Measurements from ENCODE around the gene SULT2B1.
"Not testable (repeated sequence)": the region's sequence is repeated elsewhere in the genome, so short reads cannot be mapped to it uniquely, and the experiment has no call there.

The SULT2B1 gene

GRCh38 chr19:48624067-48624594, 72.2 kb downstream of the SULT2B1 start:
- ATAC-seq, result peak; percentile 73 to 79

GRCh38 chr19:48624791-48625723, 73.1 kb downstream of the SULT2B1 start:
- no peak for ATAC-seq

DNA sequence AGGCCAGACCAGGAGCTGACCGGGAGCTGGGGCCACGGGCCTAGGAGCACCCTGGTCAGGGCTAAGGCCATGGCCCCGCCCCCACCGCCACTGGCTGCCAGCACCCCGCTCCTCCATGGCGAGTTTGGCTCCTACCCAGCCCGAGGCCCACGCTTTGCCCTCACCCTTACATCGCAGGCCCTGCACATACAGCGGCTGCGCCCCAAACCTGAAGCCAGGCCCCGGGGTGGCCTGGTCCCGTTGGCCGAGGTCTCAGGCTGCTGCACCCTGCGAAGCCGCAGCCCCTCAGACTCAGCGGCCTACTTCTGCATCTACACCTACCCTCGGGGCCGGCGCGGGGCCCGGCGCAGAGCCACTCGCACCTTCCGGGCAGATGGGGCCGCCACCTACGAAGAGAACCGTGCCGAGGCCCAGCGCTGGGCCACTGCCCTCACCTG, 73.9 kb downstream of the SULT2B1 start:
- ATAC-seq, result no peak

DNA sequence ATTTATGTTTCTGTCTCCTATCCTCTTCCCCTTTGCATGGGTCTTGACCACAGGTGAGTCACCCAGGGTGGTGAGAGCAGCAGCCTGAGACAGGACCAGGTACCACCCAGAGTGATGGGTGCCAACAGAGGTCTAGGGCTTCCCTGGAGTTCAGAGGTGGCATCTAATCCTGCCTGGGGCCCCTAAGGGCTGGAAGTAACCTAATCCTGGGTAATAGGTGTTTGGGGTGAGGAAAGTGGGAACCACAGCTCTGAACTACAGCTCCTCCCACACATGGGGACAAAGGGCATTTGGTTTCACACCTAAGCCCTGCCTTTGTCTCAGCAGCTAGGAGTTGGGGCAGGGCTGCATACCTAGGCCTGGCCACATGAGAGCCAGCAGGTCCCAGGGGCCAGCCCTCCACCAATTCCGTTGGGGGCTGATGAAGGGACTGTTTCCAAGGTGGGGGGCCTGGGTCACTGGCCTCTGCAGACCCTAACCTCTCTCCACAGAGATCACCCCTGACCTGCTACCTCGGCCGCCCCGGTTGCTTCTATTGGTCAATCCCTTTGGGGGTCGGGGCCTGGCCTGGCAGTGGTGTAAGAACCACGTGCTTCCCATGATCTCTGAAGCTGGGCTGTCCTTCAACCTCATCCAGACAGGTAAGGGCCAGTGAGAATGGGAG, 75.4 kb downstream of the SULT2B1 start:
- ATAC-seq, result peak in 1 of 2 donors; percentile 22

GRCh38 chr19:48627865-48628314, 75.9 kb downstream of the SULT2B1 start:
- ATAC-seq, result no peak

GRCh38 chr19:48628486-48629296, 76.7 kb downstream of the SULT2B1 start:
- ATAC-seq, result no peak

DNA sequence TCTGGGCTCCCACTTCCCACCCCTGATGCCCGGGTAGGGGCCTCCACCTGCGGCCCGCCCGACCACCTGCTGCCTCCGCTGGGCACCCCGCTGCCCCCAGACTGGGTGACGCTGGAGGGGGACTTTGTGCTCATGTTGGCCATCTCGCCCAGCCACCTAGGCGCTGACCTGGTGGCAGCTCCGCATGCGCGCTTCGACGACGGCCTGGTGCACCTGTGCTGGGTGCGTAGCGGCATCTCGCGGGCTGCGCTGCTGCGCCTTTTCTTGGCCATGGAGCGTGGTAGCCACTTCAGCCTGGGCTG, 77.3 kb downstream of the SULT2B1 start:
- no peak for ATAC-seq

DNA sequence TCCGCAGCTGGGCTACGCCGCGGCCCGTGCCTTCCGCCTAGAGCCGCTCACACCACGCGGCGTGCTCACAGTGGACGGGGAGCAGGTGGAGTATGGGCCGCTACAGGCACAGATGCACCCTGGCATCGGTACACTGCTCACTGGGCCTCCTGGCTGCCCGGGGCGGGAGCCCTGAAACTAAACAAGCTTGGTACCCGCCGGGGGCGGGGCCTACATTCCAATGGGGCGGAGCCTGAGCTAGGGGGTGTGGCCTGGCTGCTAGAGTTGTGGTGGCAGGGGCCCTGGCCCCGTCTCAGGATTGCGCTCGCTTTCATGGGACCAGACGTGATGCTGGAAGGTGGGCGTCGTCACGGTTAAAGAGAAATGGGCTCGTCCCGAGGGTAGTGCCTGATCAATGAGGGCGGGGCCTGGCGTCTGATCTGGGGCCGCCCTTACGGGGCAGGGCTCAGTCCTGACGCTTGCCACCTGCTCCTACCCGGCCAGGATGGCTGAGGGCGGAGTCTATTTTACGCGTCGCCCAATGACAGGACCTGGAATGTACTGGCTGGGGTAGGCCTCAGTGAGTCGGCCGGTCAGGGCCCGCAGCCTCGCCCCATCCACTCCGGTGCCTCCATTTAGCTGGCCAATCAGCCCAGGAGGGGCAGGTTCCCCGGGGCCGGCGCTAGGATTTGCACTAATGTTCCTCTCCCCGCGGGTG, 77.8 kb downstream of the SULT2B1 start:
- ATAC-seq, result no peak

DNA sequence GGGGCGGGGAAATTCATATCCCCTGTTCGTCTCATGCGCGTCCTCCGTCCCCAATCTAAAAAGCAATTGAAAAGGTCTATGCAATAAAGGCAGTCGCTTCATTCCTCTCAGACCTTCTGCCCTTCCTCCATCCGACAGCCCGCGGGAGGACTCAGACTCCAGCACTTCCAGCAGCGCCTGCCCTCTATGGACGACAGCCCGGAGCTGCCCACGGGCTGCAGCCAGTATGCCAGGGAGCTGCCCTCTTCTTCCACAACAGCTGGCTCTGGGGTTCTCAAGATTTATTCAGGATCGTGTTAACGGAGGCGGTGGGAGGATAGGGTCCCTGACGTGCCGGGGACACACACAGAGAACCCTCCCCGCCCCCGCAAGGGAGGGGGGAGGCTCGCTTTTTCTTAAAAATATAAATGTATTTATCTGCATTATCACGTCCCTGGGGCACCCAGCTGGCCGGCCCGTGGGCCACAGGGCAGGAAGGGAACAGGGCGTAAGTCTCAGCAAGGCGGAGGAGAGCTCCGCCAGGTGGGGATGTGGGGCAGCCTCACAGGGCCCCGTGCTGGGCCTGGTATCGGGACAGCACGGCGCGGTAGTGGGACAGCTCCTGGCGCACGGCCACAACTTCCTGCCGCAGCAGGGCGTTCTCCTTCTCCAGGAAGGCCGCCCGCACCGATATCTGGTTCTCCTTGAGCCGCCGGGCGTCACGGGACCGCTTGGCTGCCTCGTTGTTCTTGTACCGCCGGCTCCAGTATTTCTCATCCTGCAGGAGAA, 78.5 kb downstream of the SULT2B1 start:
- no peak for ATAC-seq

DNA sequence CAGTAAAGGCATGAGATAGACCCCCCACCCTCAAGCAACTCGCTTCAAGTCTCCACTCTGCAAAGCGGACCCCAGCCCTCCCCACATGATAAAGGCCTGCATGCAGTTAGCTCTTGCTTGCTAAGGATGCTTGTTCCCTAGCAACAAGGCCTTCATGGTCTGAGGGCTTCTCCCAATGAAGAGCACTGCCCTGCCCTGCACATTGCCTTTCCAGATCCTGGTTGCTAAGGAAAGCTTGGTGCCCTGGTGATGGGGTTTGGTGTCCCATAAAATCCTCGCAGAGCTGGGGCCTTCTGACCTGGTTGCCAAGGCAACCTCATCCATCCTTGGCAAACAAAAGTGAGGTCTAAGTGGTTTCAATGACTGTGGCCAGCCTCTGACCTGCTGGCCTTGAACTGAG, 79.3 kb downstream of the SULT2B1 start:
- ATAC-seq, result no peak

DNA sequence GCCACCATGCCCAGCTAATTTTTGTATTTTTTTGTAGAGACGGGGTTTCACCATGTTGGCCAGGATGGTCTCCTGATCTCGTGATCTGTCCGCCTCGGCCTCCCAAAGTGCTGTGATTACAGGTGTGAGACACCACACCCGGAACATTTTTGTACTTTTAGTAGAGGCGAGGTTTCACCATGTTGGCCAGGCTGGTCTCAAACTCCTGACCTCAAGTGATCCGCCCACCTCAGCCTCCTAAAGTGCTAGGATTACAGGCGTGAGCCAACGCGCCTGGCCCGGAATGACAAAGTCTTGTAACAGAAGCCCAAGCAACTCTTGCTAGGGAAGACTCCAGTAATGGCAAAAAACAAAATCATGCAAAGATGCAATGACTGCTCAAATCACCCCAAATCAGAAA, 80.3 kb downstream of the SULT2B1 start:
- ATAC-seq, result not testable (repeated sequence)

DNA sequence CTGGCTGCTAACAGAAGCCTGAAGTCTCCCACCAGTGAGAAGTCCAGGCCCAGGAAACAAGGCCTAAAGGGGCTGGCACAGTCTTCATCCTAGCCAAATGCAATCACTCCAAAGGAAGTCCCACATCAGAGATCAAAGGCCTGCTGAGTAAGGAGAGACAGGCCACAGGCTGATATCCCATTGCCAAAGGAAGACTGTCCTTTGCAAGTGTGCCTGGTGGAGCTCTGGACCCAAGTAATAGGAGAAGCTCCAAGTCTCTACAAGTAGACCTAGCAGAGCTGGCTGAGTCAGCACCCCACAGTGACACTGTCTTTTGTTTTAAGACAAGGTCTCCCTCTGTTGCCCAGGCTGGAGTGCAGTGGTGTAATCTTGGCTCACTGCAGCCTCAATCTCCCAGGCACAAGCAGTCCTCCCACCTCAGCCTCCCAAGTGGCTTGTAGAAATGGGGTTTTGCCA, 80.7 kb downstream of the SULT2B1 start:
- ATAC-seq, result no peak

DNA sequence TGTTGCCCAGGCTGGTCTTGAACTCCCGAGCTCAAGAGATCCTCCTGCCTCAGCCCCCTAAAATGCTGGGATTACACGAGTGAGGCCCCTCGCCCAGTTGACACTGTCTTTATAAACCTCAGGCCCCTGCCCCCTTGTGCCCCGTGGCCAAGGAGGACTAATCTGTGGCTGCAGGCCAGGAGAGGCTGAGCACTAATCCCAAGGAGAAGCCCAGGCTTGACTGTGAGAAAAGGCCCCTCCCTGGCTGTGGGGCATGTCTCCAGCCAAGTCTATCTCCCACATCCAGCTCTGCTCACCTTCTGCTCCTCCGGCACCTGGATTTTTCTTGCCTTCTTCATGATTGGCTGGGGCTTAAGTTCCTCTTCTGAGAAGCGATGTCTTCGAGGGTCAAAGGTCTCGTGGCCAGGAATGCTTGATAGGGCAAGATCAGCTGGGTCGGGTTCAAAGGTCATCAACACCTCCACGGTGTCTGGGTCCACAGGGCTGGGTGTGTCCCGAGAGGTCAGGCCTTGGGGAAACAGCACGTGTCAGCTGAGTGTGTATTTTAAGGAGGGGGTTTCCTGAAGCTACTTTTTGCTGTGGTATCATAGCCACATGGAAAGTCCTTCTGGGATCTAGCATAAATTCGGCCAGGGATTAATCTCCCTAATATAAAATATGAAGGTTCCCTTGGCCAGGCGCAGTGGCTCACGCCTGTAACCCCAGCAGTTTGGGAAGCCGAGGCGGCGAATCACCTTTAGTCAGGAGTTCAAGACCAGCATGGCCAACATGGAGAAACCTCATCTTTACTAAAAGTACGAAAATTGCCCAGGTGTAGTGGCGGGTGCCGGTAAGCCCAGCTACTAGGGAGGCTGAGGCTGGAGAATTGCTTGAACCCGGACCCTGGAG, 81.4 kb downstream of the SULT2B1 start:
- ATAC-seq, result no peak

GRCh38 chr19:48634036-48634342, 82.0 kb downstream of the SULT2B1 start:
- no peak for ATAC-seq

- ATAC-seq, result peak; percentile 35 to 40
These were observed 82.7 kb downstream of the SULT2B1 start for GRCh38 chr19:48634424-48635262.

- ATAC-seq, result peak in 1 of 2 donors; percentile 5
These were observed 83.4 kb downstream of the SULT2B1 start for GRCh38 chr19:48635263-48635965.

GRCh38 chr19:48635966-48636858, 84.2 kb downstream of the SULT2B1 start:
- ATAC-seq, result no peak
